Globus pallidus (tissue), 1 donor: ENCODE results near the gene SFXN1.

Source experiments
- DNase-seq: peaks from one replicate; pipeline ENCODE4 v3.0.0-alpha.2; 2015; ENCODE audit warnings: low spot score

SFXN1 gene

DNA sequence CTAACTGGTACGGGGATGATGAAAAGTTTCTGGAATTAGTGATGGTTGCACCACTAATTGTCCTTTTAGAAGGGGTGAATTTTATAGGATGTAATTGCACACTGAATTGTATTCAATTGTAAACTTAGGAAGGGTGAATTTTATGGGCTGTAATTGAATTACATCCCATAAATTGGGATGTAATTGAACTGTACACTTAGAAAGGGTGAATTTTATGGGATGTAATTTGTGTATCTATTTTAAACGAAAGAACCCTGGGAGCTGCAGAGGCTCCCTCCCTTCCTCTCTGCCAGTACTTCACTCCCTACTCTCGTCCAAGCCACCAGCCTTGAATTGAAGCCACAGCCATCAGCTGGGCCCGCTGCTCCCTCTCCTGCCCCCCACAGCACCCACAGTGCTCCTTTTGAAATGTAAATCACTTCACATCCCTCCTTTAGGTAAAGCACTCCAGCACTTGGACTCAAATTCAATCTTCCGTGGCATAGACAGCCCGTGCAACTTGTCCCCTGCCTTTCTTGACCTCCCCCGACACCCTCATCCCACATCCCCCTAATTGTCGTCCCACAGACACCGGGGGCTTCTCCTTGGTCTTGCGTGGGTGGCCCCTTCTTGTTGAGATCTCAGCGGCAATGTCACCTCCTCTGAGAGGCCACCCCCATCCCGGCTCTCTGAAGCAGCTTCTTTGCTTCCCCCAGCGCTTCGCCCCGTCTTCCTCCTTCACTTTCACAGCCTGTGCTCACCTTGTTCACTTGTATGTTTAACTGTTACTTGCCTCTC lies 95.3 kb downstream of the SFXN1 start:
- DNase-seq = no peak

DNA sequence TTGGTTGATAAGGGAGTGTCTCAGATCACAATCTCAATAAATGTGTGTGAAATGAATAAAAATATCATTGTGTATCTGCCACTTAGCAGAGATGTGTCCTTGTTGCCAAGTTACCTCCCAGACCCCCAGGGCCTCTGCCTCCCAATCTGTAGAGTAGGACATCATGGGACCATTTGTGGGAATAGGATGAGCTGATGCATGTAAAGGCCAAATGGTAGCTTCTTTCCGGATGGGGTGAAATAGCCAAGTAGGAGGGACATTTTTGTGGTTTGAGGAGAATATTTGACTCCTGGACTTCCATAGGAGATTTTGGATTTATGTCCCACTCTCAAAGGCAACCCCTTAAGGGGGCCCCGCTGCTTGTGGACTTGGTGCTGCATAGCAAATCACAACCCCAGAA lies 96.9 kb downstream of the SFXN1 start:
- no peak for DNase-seq

GRCh38 chr5:175576096-175576495 lies 97.7 kb downstream of the SFXN1 start:
- no peak for DNase-seq

- DNase-seq = no peak
Observed at GRCh38 chr5:175576591-175576990, 98.2 kb downstream of the SFXN1 start.
